Endothelial cell of umbilical vein (primary cell): ENCODE results near the gene PIEZO2. TPM values are rescaled to one million over a fixed set of nuclear protein-coding genes. Genes with fewer than 3 reads are reported as not detected.

Experiments
- BruUV-seq: library from RNA; stranded (reverse); fragments of 400-500 nt; replicated peaks from 2 replicates; lab custom pipeline; 2021; lab: Mats Ljungman, UMichigan
- CTCF ChIA-PET: fragments of 300-600, 350-600 bp; sonication (Branson Sonifier 250); formaldehyde crosslinking; loops from one replicate; lab custom pipeline; 2021; ENCODE audit warnings: antibody characterized with exemption, inconsistent platforms; lab: Charles Lee
- POLR2A ChIA-PET: fragments of 300-600, 350-600 bp; sonication (Branson Sonifier 250); formaldehyde crosslinking; loops from one replicate; lab custom pipeline; 2021; ENCODE audit warnings: antibody characterized with exemption, inconsistent platforms; lab: Charles Lee
- DNase-seq: peaks from one replicate; pipeline ENCODE4 v3.0.0-alpha.2; 2011; ENCODE audit warnings: low read depth, low spot score
- FAIRE-seq: peaks from 2 replicates; lab custom pipeline; 2011; peaks lifted over from hg19 to GRCh38; lab: Jason Lieb, UNC
- H2AFZ ChIP-seq: 2 replicates; pipeline ENCODE4 v1.6.0; 2012; ENCODE audit warnings: low read depth, low read length, control low read depth, inconsistent platforms
- H3K27ac ChIP-seq: 2 replicates; pipeline ENCODE4 v1.5.1; 2011; ENCODE audit warnings: low read depth, mild to moderate bottlenecking, control low read depth, low read length, moderate library complexity; ENCODE audit not compliant: insufficient read depth
- H3K27me3 ChIP-seq, 2 experiments: 2 replicates each; pipeline versions ENCODE4 v1.6.0 to v1.6.1; 2011; ENCODE audit warnings: low read length in 2 of 2, mixed read lengths in 1 of 2; ENCODE audit not compliant: control insufficient read depth in 2 of 2, insufficient read depth in 2 of 2
- H3K36me3 ChIP-seq, 2 experiments: 2 replicates in 1 of 2; 3 replicates in 1 of 2; pipeline ENCODE4 v1.5.1; 2011; ENCODE audit warnings: low read length in 2 of 2, mild to moderate bottlenecking in 1 of 2, moderate library complexity in 1 of 2; ENCODE audit not compliant: control insufficient read depth in 2 of 2, insufficient read depth in 2 of 2; ENCODE audit errors: extremely low read depth in 1 of 2
- H3K4me1 ChIP-seq: 3 replicates; pipeline ENCODE4 v1.5.1; 2011; ENCODE audit warnings: mild to moderate bottlenecking, low read length; ENCODE audit not compliant: control insufficient read depth, insufficient read depth; ENCODE audit errors: extremely low read depth
- H3K4me2 ChIP-seq: 2 replicates; pipeline ENCODE4 v1.6.1; 2011; ENCODE audit warnings: low read length, control low read depth, mixed read lengths; ENCODE audit not compliant: insufficient read depth
- H3K4me3 ChIP-seq, 3 experiments: fragments of 200-600 bp in 1 of 3; sonication (generic), shearing (Covaris generic) in 1 of 3; replicated peaks in 1 of 3; 2 replicates each; pipeline ENCODE4 v1.5.1; 2011 to 2016; ENCODE audit warnings: control low read depth in 3 of 3, low read length in 3 of 3, mild to moderate bottlenecking in 2 of 3, inconsistent platforms in 1 of 3, low read depth in 1 of 3, moderate library complexity in 1 of 3; ENCODE audit not compliant: insufficient read depth in 1 of 3
- H3K79me2 ChIP-seq: 2 replicates; pipeline ENCODE4 v1.6.0; 2012; ENCODE audit warnings: low read length, inconsistent platforms; ENCODE audit not compliant: control insufficient read depth, insufficient read depth
- H3K9ac ChIP-seq: replicated peaks from 2 replicates; pipeline ENCODE3; 2011; ENCODE audit warnings: low read length, control low read depth; ENCODE audit not compliant: insufficient read depth; ENCODE audit errors: extremely low read depth
- H3K9me1 ChIP-seq: replicated peaks from 3 replicates; pipeline ENCODE4 v1.6.0; 2011; ENCODE audit warnings: mild to moderate bottlenecking, low read length; ENCODE audit not compliant: control insufficient read depth, insufficient read depth; ENCODE audit errors: extremely low read depth
- H3K9me3 ChIP-seq: replicated peaks from 2 replicates; pipeline ENCODE4 v1.5.1; 2012; ENCODE audit warnings: low read length, inconsistent platforms; ENCODE audit not compliant: control insufficient read depth, insufficient read depth
- H4K20me1 ChIP-seq: replicated peaks from 2 replicates; pipeline ENCODE3; 2011; ENCODE audit warnings: mild to moderate bottlenecking, low read length; ENCODE audit not compliant: control insufficient read depth, insufficient read depth; ENCODE audit errors: extremely low read depth
- EZH2 ChIP-seq: IDR thresholded peaks from 2 replicates; pipeline ENCODE4 v1.6.1; 2012; ENCODE audit warnings: borderline replicate concordance, low read depth, mild to moderate bottlenecking, moderate library complexity, low read length, inconsistent platforms; ENCODE audit not compliant: severe bottlenecking
- FOS ChIP-seq: IDR thresholded peaks from 2 replicates; pipeline ENCODE4 v1.6.1; 2011; ENCODE audit warnings: mild to moderate bottlenecking, low read length, moderate library complexity, borderline replicate concordance; ENCODE audit not compliant: insufficient read depth
- GATA2 ChIP-seq: IDR thresholded peaks from 2 replicates; pipeline ENCODE4 v1.7.0; 2011; ENCODE audit warnings: low read depth, mild to moderate bottlenecking, moderate library complexity, mixed read lengths, low read length; ENCODE audit not compliant: insufficient read length, insufficient read depth
- JUN ChIP-seq: IDR thresholded peaks from 2 replicates; pipeline ENCODE4 v1.6.1; 2011; ENCODE audit warnings: borderline replicate concordance, low read depth; ENCODE audit not compliant: insufficient read length, insufficient read depth
- MYC ChIP-seq: IDR thresholded peaks from one replicate; pipeline ENCODE4 v1.6.1; 2011; ENCODE audit warnings: mild to moderate bottlenecking, low read depth, low read length
- POLR2A ChIP-seq: IDR thresholded peaks from 2 replicates; pipeline ENCODE4 v1.6.1; 2012; ENCODE audit warnings: low read depth, mild to moderate bottlenecking, control low read depth, low read length
- POLR2AphosphoS5 ChIP-seq: IDR thresholded peaks from 2 replicates; pipeline ENCODE4 v1.6.1; 2012; ENCODE audit warnings: low read depth, mild to moderate bottlenecking, control low read depth, low read length, moderate library complexity; ENCODE audit not compliant: insufficient read depth
- dilution Hi-C: fragments of 300-500 bp; cut with MboI; formaldehyde crosslinking; loops from one replicate; pipeline ENCODE4 v1.15.0; 2019; ENCODE audit warnings: low sequenced_read_pairs; ENCODE audit not compliant: extremely low pct_ligation_motif_present
- intact Hi-C: fragments of 100-400 bp; cut with micrococcal nuclease; formaldehyde crosslinking; loops from one replicate; pipeline ENCODE4 v1.10.0; 2022
- polyA plus RNA-seq, 4 experiments: library from polyadenylated mRNA; depleted of rRNA in 3 of 4; stranded (reverse) in 3 of 4; unstranded in 1 of 4; fragments of >200 nt; gene quantifications; 2 replicates each; pipeline versions ENCODE4 v1.2.1 to v1.2.3, GENCODE V29; 2011 to 2012; ENCODE audit warnings: missing spikeins in 1 of 4
- total RNA-seq: library from RNA; stranded (reverse); gene quantifications from 2 replicates; pipeline ENCODE4 v1.2.3, GENCODE V29; 2021
- TF ChIP-seq, protein P1 (sequence below), 2 donors: IDR thresholded peaks; 1 replicate in 1 of 2; 2 replicates in 1 of 2; pipeline ENCODE4 v1.5.1; 2011; ENCODE audit warnings: low read length in 2 of 2, mild to moderate bottlenecking in 2 of 2, moderate library complexity in 2 of 2, control low read depth in 1 of 2, inconsistent platforms in 1 of 2, low read depth in 1 of 2; ENCODE audit not compliant: insufficient read depth in 1 of 2; ENCODE audit errors: extremely low read depth in 1 of 2
- TF ChIP-seq, protein P2 (sequence below): IDR thresholded peaks from 2 replicates; pipeline ENCODE4 v1.6.1; 2011; ENCODE audit not compliant: insufficient read depth, insufficient read length

Gene PIEZO2
- total and polyA plus RNA-seq, 2 donors (not counting 3 experiments of a cell fraction or from before 2014, with no cell fraction given) = 1.7 to 11.2 TPM

DNA sequence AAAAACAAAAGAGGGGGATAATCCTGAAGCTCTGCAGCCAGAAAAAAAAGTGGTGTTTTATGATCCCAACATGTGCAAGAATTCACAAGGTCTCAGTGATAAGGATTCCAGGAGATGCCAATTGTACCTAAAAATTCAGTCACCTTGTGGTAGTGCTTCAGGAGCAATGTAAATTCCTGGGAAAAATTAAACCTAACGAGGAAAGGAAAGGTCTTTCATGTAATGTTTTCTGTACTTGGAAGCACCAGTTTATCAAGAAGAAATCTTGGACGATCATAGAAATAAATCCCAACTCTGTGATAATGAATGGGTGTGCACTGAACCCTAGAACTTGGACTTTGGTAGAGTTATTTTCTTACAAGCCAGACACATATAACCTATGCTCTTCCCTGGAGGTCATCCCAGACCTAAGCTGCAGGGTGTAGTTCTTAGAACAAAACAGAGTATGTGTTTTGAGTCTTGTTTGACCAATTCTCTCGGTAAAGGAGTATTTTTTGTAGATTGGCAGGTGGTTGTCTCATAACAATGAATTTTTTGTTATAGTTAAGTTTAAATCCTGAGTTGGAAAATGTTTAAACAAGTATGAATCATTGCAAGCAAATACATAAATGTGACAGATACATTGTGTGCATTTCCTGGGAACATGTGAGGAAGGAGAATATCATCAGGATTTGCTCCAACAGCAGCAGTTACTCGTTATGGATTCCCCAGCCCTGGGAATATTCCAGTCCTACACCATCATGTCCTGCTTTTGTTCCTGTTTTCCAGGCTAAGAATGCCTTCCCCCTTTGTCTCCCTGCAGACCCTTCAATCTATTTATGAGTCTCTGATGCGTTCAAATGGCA lies 399.0 kb downstream of the PIEZO2 start:
- H4K20me1 ChIP-seq = no peaks in the 10 kb centered on the region
- H3K9me3 ChIP-seq = no peaks in the 10 kb centered on the region
- CTCF ChIA-PET = no interaction called here
- no peak overlapping the region for H2AFZ ChIP-seq
- dilution Hi-C loops = no loop called here
- intact Hi-C loops = no loop called here
- H3K79me2 ChIP-seq = no peaks in the 10 kb centered on the region
- no peak overlapping the region for H3K9ac ChIP-seq
- FAIRE-seq (no peak), DNase-seq (no peak)
- no peaks in the 10 kb centered on the region for H3K36me3 ChIP-seq
- no TSS peak for BruUV-seq
- no peak overlapping the region for H3K4me2 ChIP-seq
- no peak overlapping the region for H3K27ac ChIP-seq
- POLR2A ChIA-PET = no interaction called here
- TF ChIP-seq MYC (no peak), EZH2 (no peak), JUN (no peak), FOS (no peak), POLR2A (no peak), POLR2AphosphoS5 (no peak), GATA2 (no peak)
- TF ChIP-seq, protein P1, sequence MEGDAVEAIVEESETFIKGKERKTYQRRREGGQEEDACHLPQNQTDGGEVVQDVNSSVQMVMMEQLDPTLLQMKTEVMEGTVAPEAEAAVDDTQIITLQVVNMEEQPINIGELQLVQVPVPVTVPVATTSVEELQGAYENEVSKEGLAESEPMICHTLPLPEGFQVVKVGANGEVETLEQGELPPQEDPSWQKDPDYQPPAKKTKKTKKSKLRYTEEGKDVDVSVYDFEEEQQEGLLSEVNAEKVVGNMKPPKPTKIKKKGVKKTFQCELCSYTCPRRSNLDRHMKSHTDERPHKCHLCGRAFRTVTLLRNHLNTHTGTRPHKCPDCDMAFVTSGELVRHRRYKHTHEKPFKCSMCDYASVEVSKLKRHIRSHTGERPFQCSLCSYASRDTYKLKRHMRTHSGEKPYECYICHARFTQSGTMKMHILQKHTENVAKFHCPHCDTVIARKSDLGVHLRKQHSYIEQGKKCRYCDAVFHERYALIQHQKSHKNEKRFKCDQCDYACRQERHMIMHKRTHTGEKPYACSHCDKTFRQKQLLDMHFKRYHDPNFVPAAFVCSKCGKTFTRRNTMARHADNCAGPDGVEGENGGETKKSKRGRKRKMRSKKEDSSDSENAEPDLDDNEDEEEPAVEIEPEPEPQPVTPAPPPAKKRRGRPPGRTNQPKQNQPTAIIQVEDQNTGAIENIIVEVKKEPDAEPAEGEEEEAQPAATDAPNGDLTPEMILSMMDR (IDR thresholded peaks at IDR 0.05; ENCODE audit: extremely low read depth in 1 of 2, insufficient read depth in 1 of 2, low read depth in 1 of 2, low read length in 2 of 2) = no peak
- TF ChIP-seq, protein P2, sequence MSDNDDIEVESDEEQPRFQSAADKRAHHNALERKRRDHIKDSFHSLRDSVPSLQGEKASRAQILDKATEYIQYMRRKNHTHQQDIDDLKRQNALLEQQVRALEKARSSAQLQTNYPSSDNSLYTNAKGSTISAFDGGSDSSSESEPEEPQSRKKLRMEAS = no peak
- no peaks in the 10 kb centered on the region for H3K27me3 ChIP-seq
- no peak overlapping the region for H3K4me3 ChIP-seq
- H3K9me1 ChIP-seq = no peaks in the 10 kb centered on the region
- no peaks in the 10 kb centered on the region for H3K4me1 ChIP-seq
